HepG2 (cell line): ENCODE data around the gene RPS8. TPM values are rescaled to one million over a fixed set of nuclear protein-coding genes. Genes with fewer than 3 reads are reported as not detected.

Experiments
- CBX2 ChIP-seq, 2 experiments: fragments of 200-600 bp in 1 of 2; sonication (generic); formaldehyde crosslinking in 1 of 2; IDR thresholded peaks; 2 replicates each; pipeline versions ENCODE4 v1.7.0 to v1.8.1; 2018 to 2022; ENCODE audit warnings: low read depth in 2 of 2, low read length in 1 of 2, mild to moderate bottlenecking in 1 of 2, missing genetic modification reagents in 1 of 2
- DMTF1 ChIP-seq: sonication (generic); formaldehyde crosslinking; IDR thresholded peaks from 2 replicates; pipeline ENCODE4 v1.4.0; 2020; ENCODE audit warnings: mild to moderate bottlenecking, missing genetic modification reagents
- ERF ChIP-seq: IDR thresholded peaks from 2 replicates; pipeline ENCODE4 v1.6.1; 2018; ENCODE audit warnings: missing biosample characterization, missing genetic modification reagents
- FOXJ3 ChIP-seq: sonication (generic); formaldehyde crosslinking; IDR thresholded peaks from 2 replicates; pipeline ENCODE4 v1.4.0; 2020; ENCODE audit warnings: missing genetic modification reagents, mild to moderate bottlenecking, borderline replicate concordance
- HMG20B ChIP-seq: conservative IDR thresholded peaks from 2 replicates; pipeline ENCODE4 v1.6.1; 2016; ENCODE audit warnings: missing genetic modification reagents, missing compliant biosample characterization
- PBX2 ChIP-seq: IDR thresholded peaks from 2 replicates; pipeline ENCODE4 v1.6.1; 2016; ENCODE audit warnings: control low read depth
- SMARCE1 ChIP-seq: fragments of 450-650 bp; IDR thresholded peaks from 2 replicates; pipeline ENCODE4 v1.6.1; 2017; ENCODE audit warnings: borderline replicate concordance
- SNRNP70 ChIP-seq: fragments of 200-400 bp; formaldehyde crosslinking; IDR thresholded peaks from 2 replicates; pipeline ENCODE4 v1.6.1; 2017; ENCODE audit warnings: mild to moderate bottlenecking, low read depth, low read length, moderate library complexity
- ZBED4 ChIP-seq: sonication (generic); formaldehyde crosslinking; IDR thresholded peaks from 2 replicates; pipeline ENCODE4 v1.4.0; 2020; ENCODE audit warnings: missing genetic modification reagents, borderline replicate concordance
- ZFP82 ChIP-seq: sonication (generic); formaldehyde crosslinking; IDR thresholded peaks from 2 replicates; pipeline ENCODE4 v1.5.1; 2020; ENCODE audit warnings: mild to moderate bottlenecking, missing genetic modification reagents, borderline replicate concordance
- ZNF709 ChIP-seq: sonication (generic); formaldehyde crosslinking; IDR thresholded peaks from 2 replicates; pipeline ENCODE4 v1.5.0; 2020; ENCODE audit warnings: mild to moderate bottlenecking, missing genetic modification reagents
- ZNF75D ChIP-seq: sonication (generic); formaldehyde crosslinking; IDR thresholded peaks from 2 replicates; pipeline ENCODE4 v1.8.1; 2023; ENCODE audit warnings: missing genetic modification reagents, mild to moderate bottlenecking, borderline replicate concordance
- polyA plus RNA-seq, 8 experiments: library from polyadenylated mRNA; depleted of rRNA in 3 of 8; stranded (reverse) in 7 of 8; unstranded in 1 of 8; fragments of >200 nt; fragmentation: Illumina TruSeq in 4 of 8; extraction: Trizol in 4 of 8; gene quantifications; 2 replicates each; pipeline versions ENCODE4 v1.2.1 to v1.2.3, GENCODE V29; 2011 to 2016; ENCODE audit warnings: low read depth in 4 of 8, missing spikeins in 1 of 8, mixed read lengths in 1 of 8; ENCODE audit not compliant: insufficient read depth in 1 of 8
- total RNA-seq, 5 experiments: library from RNA; depleted of rRNA; stranded (reverse); fragments of >200 nt; fragmentation: Illumina TruSeq; extraction: Trizol; gene quantifications; 2 replicates each; pipeline ENCODE4 v1.2.3, GENCODE V29; 2016; ENCODE audit warnings: low read depth in 1 of 5
- TF ChIP-seq, protein P1 (sequence below): sonication (generic); formaldehyde crosslinking; IDR thresholded peaks from 2 replicates; pipeline ENCODE4 v1.5.0; 2020; ENCODE audit warnings: mild to moderate bottlenecking, missing genetic modification reagents
- TF ChIP-seq, protein P2 (sequence below): IDR thresholded peaks from 2 replicates; pipeline ENCODE4 v1.6.1; 2016; ENCODE audit warnings: missing genetic modification reagents, missing compliant biosample characterization
- TF ChIP-seq, protein P3 (sequence below): sonication (generic); formaldehyde crosslinking; IDR thresholded peaks from 2 replicates; pipeline ENCODE4 v1.5.0; 2020; ENCODE audit warnings: missing genetic modification reagents

The RPS8 gene
- total and polyA plus RNA-seq, 2 of the 13 experiments (the other 11 are each of a cell fraction or from before 2014, with no cell fraction given), result 2,628 to 2,822 TPM

DNA sequence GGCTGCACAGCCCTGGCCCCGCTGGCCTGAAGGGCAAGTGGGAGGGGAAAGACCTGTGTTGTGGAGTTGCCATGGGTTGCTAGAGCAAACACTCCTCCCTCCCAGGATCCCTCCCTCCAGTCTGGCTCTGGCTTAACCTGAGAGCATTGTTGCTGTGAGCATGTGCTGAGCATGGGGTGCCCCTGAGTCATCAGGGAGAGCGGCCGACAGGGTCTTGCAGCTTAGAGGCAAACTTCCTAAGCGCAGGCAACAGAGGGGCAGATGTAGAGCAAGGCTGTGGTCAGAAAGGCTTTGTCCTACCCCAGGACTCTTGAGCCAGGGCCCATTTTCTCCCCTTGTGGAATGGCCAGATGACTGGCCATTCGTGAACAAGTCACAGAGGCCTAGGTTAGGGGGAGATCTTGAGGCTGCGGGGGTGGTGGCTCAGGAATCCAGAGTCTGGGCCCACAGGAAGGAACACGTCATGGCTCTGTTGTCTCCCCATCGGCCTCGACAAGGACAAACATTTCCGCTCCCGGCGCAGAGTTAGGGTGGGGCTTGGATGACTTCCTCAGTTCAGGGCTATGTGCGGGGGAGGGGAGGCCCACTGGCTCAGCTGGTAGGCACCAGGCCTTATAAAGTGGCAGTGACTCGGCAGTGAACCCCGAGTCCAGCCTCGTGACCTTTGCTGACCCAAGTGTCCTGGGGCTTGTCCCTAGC, 32.2 kb downstream of the RPS8 start (continued):
- peak; percentile 49; the same call in 1 of the 2 replicates for TF ChIP-seq ZFP82
- TF ChIP-seq PBX2 (CRISPR knock-in tag), result no peak
- TF ChIP-seq SMARCE1, result no peak
- peak; percentile 100 for TF ChIP-seq FOXJ3 (CRISPR knock-in tag)
- peak; percentile 86 for TF ChIP-seq ZNF709 (CRISPR knock-in tag)
- TF ChIP-seq, protein P1, sequence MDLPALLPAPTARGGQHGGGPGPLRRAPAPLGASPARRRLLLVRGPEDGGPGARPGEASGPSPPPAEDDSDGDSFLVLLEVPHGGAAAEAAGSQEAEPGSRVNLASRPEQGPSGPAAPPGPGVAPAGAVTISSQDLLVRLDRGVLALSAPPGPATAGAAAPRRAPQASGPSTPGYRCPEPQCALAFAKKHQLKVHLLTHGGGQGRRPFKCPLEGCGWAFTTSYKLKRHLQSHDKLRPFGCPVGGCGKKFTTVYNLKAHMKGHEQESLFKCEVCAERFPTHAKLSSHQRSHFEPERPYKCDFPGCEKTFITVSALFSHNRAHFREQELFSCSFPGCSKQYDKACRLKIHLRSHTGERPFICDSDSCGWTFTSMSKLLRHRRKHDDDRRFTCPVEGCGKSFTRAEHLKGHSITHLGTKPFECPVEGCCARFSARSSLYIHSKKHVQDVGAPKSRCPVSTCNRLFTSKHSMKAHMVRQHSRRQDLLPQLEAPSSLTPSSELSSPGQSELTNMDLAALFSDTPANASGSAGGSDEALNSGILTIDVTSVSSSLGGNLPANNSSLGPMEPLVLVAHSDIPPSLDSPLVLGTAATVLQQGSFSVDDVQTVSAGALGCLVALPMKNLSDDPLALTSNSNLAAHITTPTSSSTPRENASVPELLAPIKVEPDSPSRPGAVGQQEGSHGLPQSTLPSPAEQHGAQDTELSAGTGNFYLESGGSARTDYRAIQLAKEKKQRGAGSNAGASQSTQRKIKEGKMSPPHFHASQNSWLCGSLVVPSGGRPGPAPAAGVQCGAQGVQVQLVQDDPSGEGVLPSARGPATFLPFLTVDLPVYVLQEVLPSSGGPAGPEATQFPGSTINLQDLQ (CRISPR knock-in tag), result no peak; the same call in 1 of the 2 replicates
- TF ChIP-seq, protein P2, sequence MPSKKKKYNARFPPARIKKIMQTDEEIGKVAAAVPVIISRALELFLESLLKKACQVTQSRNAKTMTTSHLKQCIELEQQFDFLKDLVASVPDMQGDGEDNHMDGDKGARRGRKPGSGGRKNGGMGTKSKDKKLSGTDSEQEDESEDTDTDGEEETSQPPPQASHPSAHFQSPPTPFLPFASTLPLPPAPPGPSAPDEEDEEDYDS (CRISPR knock-in tag), result peak; percentile 83
- TF ChIP-seq ZNF75D (CRISPR knock-in tag), result no peak
- TF ChIP-seq, protein P3, sequence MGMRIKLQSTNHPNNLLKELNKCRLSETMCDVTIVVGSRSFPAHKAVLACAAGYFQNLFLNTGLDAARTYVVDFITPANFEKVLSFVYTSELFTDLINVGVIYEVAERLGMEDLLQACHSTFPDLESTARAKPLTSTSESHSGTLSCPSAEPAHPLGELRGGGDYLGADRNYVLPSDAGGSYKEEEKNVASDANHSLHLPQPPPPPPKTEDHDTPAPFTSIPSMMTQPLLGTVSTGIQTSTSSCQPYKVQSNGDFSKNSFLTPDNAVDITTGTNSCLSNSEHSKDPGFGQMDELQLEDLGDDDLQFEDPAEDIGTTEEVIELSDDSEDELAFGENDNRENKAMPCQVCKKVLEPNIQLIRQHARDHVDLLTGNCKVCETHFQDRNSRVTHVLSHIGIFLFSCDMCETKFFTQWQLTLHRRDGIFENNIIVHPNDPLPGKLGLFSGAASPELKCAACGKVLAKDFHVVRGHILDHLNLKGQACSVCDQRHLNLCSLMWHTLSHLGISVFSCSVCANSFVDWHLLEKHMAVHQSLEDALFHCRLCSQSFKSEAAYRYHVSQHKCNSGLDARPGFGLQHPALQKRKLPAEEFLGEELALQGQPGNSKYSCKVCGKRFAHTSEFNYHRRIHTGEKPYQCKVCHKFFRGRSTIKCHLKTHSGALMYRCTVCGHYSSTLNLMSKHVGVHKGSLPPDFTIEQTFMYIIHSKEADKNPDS (CRISPR knock-in tag), result peak; percentile 38; the same call in 1 of the 2 replicates
- TF ChIP-seq CBX2 (IDR thresholded peaks at IDR 0.05; ENCODE audit: low read depth, low read length), result no peak
- TF ChIP-seq CBX2 (CRISPR knock-in tag; IDR thresholded peaks at IDR 0.05; ENCODE audit: low read depth), result no peak
- TF ChIP-seq SNRNP70, result no peak
- TF ChIP-seq DMTF1 (CRISPR knock-in tag), result no peak
- TF ChIP-seq HMG20B (CRISPR knock-in tag), result peak; percentile 35; the same call in 1 of the 2 replicates
- TF ChIP-seq ZBED4, result no peak
- peak; percentile 68; the same call in 1 of the 2 replicates for TF ChIP-seq ERF (CRISPR knock-in tag)
